Measurements from ENCODE around the gene IL17RC. TPM values are rescaled to one million over a fixed set of nuclear protein-coding genes. Genes with fewer than 3 reads are reported as not detected.

The IL17RC gene
- total and polyA plus RNA-seq, 2 donors (not counting 3 experiments of a cell fraction or from before 2014, with no cell fraction given), result 18.7 to 19.9 TPM

GRCh38 chr3:9909221-9910013 lies 7.5 kb upstream of the IL17RC start:
- H3K9me1 ChIP-seq (replicated peaks; ENCODE audit: control insufficient read depth, extremely low read depth, insufficient read depth, low read length), result no peaks in the 10 kb centered on the region
- H3K79me2 ChIP-seq (ENCODE audit: control insufficient read depth, insufficient read depth, low read length), result no peaks in the 10 kb centered on the region
- no peaks in the 10 kb centered on the region for H4K20me1 ChIP-seq (replicated peaks; ENCODE audit: control insufficient read depth, extremely low read depth, insufficient read depth, low read length)
- no peak overlapping the region for H3K9ac ChIP-seq (replicated peaks; ENCODE audit: extremely low read depth, insufficient read depth, low read length)
- H3K27me3 ChIP-seq (ENCODE audit: control insufficient read depth in 2 of 2, insufficient read depth in 2 of 2, low read length in 2 of 2), result no peaks in the 10 kb centered on the region
- no peak overlapping the region for H3K4me3 ChIP-seq (replicated peaks in 1 of 3; ENCODE audit: insufficient read depth in 1 of 3, low read depth in 1 of 3, low read length in 3 of 3)
- TF ChIP-seq MYC (IDR thresholded peaks at IDR 0.05; ENCODE audit: low read depth, low read length), result no peak
- TF ChIP-seq FOS (IDR thresholded peaks at IDR 0.05; ENCODE audit: borderline replicate concordance, insufficient read depth, low read length), result no peak
- TF ChIP-seq GATA2 (IDR thresholded peaks at IDR 0.05; ENCODE audit: insufficient read depth, insufficient read length, low read depth, low read length), result no peak
- TF ChIP-seq POLR2A (IDR thresholded peaks at IDR 0.05; ENCODE audit: low read depth, low read length), result no peak
- no peaks in the 10 kb centered on the region for H3K4me1 ChIP-seq (ENCODE audit: control insufficient read depth, extremely low read depth, insufficient read depth, low read length)
- FAIRE-seq, result no peak
- BruUV-seq (replicated peaks), result no TSS peak
- no peak for DNase-seq (ENCODE audit: low read depth, low spot score)
- H3K36me3 ChIP-seq (ENCODE audit: control insufficient read depth in 2 of 2, extremely low read depth in 1 of 2, insufficient read depth in 2 of 2, low read length in 2 of 2), result no peaks in the 10 kb centered on the region
- ChIA-PET CTCF (no interaction called here), POLR2A (no interaction called here)
- H3K27ac ChIP-seq (ENCODE audit: insufficient read depth, low read depth, low read length), result no peak overlapping the region
- H3K4me2 ChIP-seq (ENCODE audit: insufficient read depth, low read length), result no peak overlapping the region
- dilution Hi-C loops (cut with MboI; ENCODE audit: extremely low pct_ligation_motif_present, low sequenced_read_pairs) (no loop called here), intact Hi-C loops (cut with micrococcal nuclease) (no loop called here)
- H2AFZ ChIP-seq (ENCODE audit: low read depth, low read length), result no peak overlapping the region
- H3K9me3 ChIP-seq (replicated peaks; ENCODE audit: control insufficient read depth, insufficient read depth, low read length), result no peaks in the 10 kb centered on the region

GRCh38 chr3:9911863-9912262 lies 5.0 kb upstream of the IL17RC start:
- H3K4me1 ChIP-seq (ENCODE audit: control insufficient read depth, extremely low read depth, insufficient read depth, low read length), result peaks cover 10% of the 10 kb centered on the region
- H3K9me1 ChIP-seq (replicated peaks; ENCODE audit: control insufficient read depth, extremely low read depth, insufficient read depth, low read length), result no peaks in the 10 kb centered on the region
- intact Hi-C loops (cut with micrococcal nuclease) (no loop called here), dilution Hi-C loops (cut with MboI; ENCODE audit: extremely low pct_ligation_motif_present, low sequenced_read_pairs) (no loop called here)
- no peak overlapping the region for H3K4me2 ChIP-seq (ENCODE audit: insufficient read depth, low read length)
- no peak overlapping the region for H3K27ac ChIP-seq (ENCODE audit: insufficient read depth, low read depth, low read length)
- ChIA-PET CTCF (interaction anchor here (0.9 to 1.5 kb wide), 4 partner anchors 8 to 20 kb away, joined by 3 to 5 read pairs (median 4); partner anchors contain the start of gene IL17RE), POLR2A (no interaction called here)
- H3K27me3 ChIP-seq (ENCODE audit: control insufficient read depth in 2 of 2, insufficient read depth in 2 of 2, low read length in 2 of 2), result no peaks in the 10 kb centered on the region
- H4K20me1 ChIP-seq (replicated peaks; ENCODE audit: control insufficient read depth, extremely low read depth, insufficient read depth, low read length), result no peaks in the 10 kb centered on the region
- no peak overlapping the region for H3K4me3 ChIP-seq (replicated peaks in 1 of 3; ENCODE audit: insufficient read depth in 1 of 3, low read depth in 1 of 3, low read length in 3 of 3)
- no peaks in the 10 kb centered on the region for H3K36me3 ChIP-seq (ENCODE audit: control insufficient read depth in 2 of 2, extremely low read depth in 1 of 2, insufficient read depth in 2 of 2, low read length in 2 of 2)
- TF ChIP-seq MAX (IDR thresholded peaks at IDR 0.05; ENCODE audit: insufficient read depth, insufficient read length), result no peak
- no peak for TF ChIP-seq FOS (IDR thresholded peaks at IDR 0.05; ENCODE audit: borderline replicate concordance, insufficient read depth, low read length)
- no peak for TF ChIP-seq POLR2AphosphoS5 (IDR thresholded peaks at IDR 0.05; ENCODE audit: insufficient read depth, low read depth, low read length)
- TF ChIP-seq GATA2 (IDR thresholded peaks at IDR 0.05; ENCODE audit: insufficient read depth, insufficient read length, low read depth, low read length), result no peak
- TF ChIP-seq MYC (IDR thresholded peaks at IDR 0.05; ENCODE audit: low read depth, low read length), result no peak
- TF ChIP-seq CTCF (IDR thresholded peaks at IDR 0.05; ENCODE audit: extremely low read depth in 1 of 2, insufficient read depth in 1 of 2, low read depth in 1 of 2, low read length in 2 of 2), result no peak
- TF ChIP-seq POLR2A (IDR thresholded peaks at IDR 0.05; ENCODE audit: low read depth, low read length), result no peak
- TF ChIP-seq EZH2 (IDR thresholded peaks at IDR 0.05; ENCODE audit: borderline replicate concordance, low read depth, low read length, severe bottlenecking), result no peak
- TF ChIP-seq JUN (IDR thresholded peaks at IDR 0.05; ENCODE audit: borderline replicate concordance, insufficient read depth, insufficient read length, low read depth), result no peak
- no TSS peak for BruUV-seq (replicated peaks)
- no peak overlapping the region for H3K9ac ChIP-seq (replicated peaks; ENCODE audit: extremely low read depth, insufficient read depth, low read length)
- H3K9me3 ChIP-seq (replicated peaks; ENCODE audit: control insufficient read depth, insufficient read depth, low read length), result no peaks in the 10 kb centered on the region
- FAIRE-seq, result no peak
- no peak overlapping the region for H2AFZ ChIP-seq (ENCODE audit: low read depth, low read length)
- no peak for DNase-seq (ENCODE audit: low read depth, low spot score)
- H3K79me2 ChIP-seq (ENCODE audit: control insufficient read depth, insufficient read depth, low read length), result no peaks in the 10 kb centered on the region

All from endothelial cell of umbilical vein (primary cell).